ENCODE data around the gene RAI1. TPM values are rescaled to one million over a fixed set of nuclear protein-coding genes. Genes with fewer than 3 reads are reported as not detected.

RAI1 gene
- total and polyA plus RNA-seq, 2 of the 13 experiments (the other 11 are each of a cell fraction or from before 2014, with no cell fraction given): 3.4 to 5.2 TPM

- TF ChIP-seq RERE (CRISPR knock-in tag; IDR thresholded peaks at IDR 0.05; ENCODE audit: low read depth) (no peak), POLR2AphosphoS2 (IDR thresholded peaks at IDR 0.05; ENCODE audit: low read depth, low read length) (no peak), PRMT3 (CRISPR knock-in tag; IDR thresholded peaks at IDR 0.05; ENCODE audit: borderline replicate concordance, low read depth) (no peak), ZNF768 (CRISPR knock-in tag; IDR thresholded peaks at IDR 0.05) (peak; percentile 58; the same call in 1 of the 2 replicates), IKZF5 (CRISPR knock-in tag; IDR thresholded peaks at IDR 0.05) (0 out of 2 replicates have a peak, but pooled peaks have one; percentile 21), STAT6 (CRISPR knock-in tag; IDR thresholded peaks at IDR 0.05; ENCODE audit: borderline replicate concordance) (no peak), TCF7 (IDR thresholded peaks at IDR 0.05; ENCODE audit: low read depth) (no peak), DNMT3B (CRISPR knock-in tag; conservative IDR thresholded peaks at IDR 0.05) (no peak), BCL6 (CRISPR knock-in tag; IDR thresholded peaks at IDR 0.05) (no peak), ZNF576 (CRISPR knock-in tag; IDR thresholded peaks at IDR 0.05) (no peak), ZNF263 (CRISPR knock-in tag; IDR thresholded peaks at IDR 0.05) (no peak), MXD4 (CRISPR knock-in tag; IDR thresholded peaks at IDR 0.05) (peak; percentile 81; the same call in 1 of the 2 replicates), CBX2 (IDR thresholded peaks at IDR 0.05; ENCODE audit: low read depth, low read length) (no peak), CBX2 (CRISPR knock-in tag; IDR thresholded peaks at IDR 0.05; ENCODE audit: low read depth) (no peak), ZNF33B (CRISPR knock-in tag; IDR thresholded peaks at IDR 0.05) (no peak), KMT2A (CRISPR knock-in tag; IDR thresholded peaks at IDR 0.05) (no peak), SYNCRIP (IDR thresholded peaks at IDR 0.05; ENCODE audit: insufficient read depth, low read depth, low read length) (no peak), ZNF513 (CRISPR knock-in tag; conservative IDR thresholded peaks at IDR 0.05) (no peak), GABPA (IDR thresholded peaks at IDR 0.05; ENCODE audit: low read depth, low read length) (no peak), GABPA (CRISPR knock-in tag; IDR thresholded peaks at IDR 0.05; ENCODE audit: low read depth) (no peak)
Observed at GRCh38 chr17:17666111-17666714, 15.0 kb upstream of the RAI1 start (continued).

Measured in HepG2 (cell line).